Tibial nerve (tissue), 4 donors: ENCODE measurements around the gene RPS19.

ENCODE experiments used
- CTCF ChIP-seq, 5 experiments: fragments of 200-600 bp in 3 of 5; fragments of 450-650 bp in 2 of 5; sonication (generic) in 3 of 5; IDR thresholded peaks; one replicate each; pipeline ENCODE4 v1.5.1; 2016 to 2019; ENCODE audit warnings: antibody characterized with exemption in 5 of 5, mild to moderate bottlenecking in 3 of 5, moderate library complexity in 2 of 5
- EP300 ChIP-seq, 2 donors: sonication (generic); formaldehyde crosslinking; IDR thresholded peaks; one replicate each; pipeline ENCODE4 v1.6.1; 2017; ENCODE audit warnings: antibody characterized with exemption in 2 of 2, mild to moderate bottlenecking in 1 of 2
- POLR2A ChIP-seq, 2 donors: fragments of 450-650 bp; IDR thresholded peaks; one replicate each; pipeline ENCODE4 v1.6.1; 2017; ENCODE audit warnings: antibody characterized with exemption in 2 of 2, mild to moderate bottlenecking in 2 of 2, moderate library complexity in 2 of 2

- TF ChIP-seq CTCF (IDR thresholded peaks at IDR 0.05) (no peak), POLR2A (IDR thresholded peaks at IDR 0.05) (no peak), EP300 (IDR thresholded peaks at IDR 0.05) (no peak)
Measured at GRCh38 chr19:41918653-41919244, 58.7 kb downstream of the RPS19 start.
